HFFc6 (cell line): Measurements from ENCODE around the gene TTC32. TPM values are rescaled to one million over a fixed set of nuclear protein-coding genes. Genes with fewer than 3 reads are reported as not detected.

ENCODE experiments used
- DNase-seq: peaks from one replicate; pipeline ENCODE4 v3.0.0-alpha.2; 2018
- H3K27ac Mint-ChIP-seq: 2 replicates; pipeline ENCODE4 v1.8.0; 2020; ENCODE audit warnings: mild to moderate bottlenecking, mixed read lengths
- H3K27me3 Mint-ChIP-seq: 2 replicates; pipeline ENCODE4 v1.8.0; 2021; ENCODE audit warnings: mild to moderate bottlenecking, moderate library complexity, mixed read lengths; ENCODE audit not compliant: insufficient read depth
- H3K36me3 Mint-ChIP-seq: 2 replicates; pipeline ENCODE4 v1.8.0; 2021; ENCODE audit warnings: low read depth, mixed read lengths
- H3K4me1 Mint-ChIP-seq: 2 replicates; pipeline ENCODE4 v1.8.0; 2020; ENCODE audit warnings: low read depth, mixed read lengths
- H3K4me3 Mint-ChIP-seq: 2 replicates; pipeline ENCODE4 v1.8.0; 2020; ENCODE audit warnings: mild to moderate bottlenecking, moderate library complexity, mixed read lengths
- H3K9me3 Mint-ChIP-seq: 2 replicates; pipeline ENCODE4 v1.8.0; 2020; ENCODE audit warnings: mild to moderate bottlenecking, mixed read lengths
- total RNA-seq, 6 experiments: library from RNA; stranded (reverse); fragmentation: NEBNext Ultra II Directional; extraction: Animal tissue kit (Norgen Biotek cat#: 25700); gene quantifications; 2 replicates in 1 of 6; 3 replicates in 5 of 6; pipeline ENCODE4 v1.2.3, GENCODE V29; 2021
- TF ChIP-seq, protein P1 (sequence below): fragments of 200-600 bp; sonication (generic); IDR thresholded peaks from 2 replicates; pipeline ENCODE4 v1.5.0; 2021; ENCODE audit warnings: antibody characterized with exemption, mild to moderate bottlenecking

TTC32 gene
- total RNA-seq, 6 experiments from 2014 or later, result 3.9 to 5.9 (median 4.8) TPM

DNA sequence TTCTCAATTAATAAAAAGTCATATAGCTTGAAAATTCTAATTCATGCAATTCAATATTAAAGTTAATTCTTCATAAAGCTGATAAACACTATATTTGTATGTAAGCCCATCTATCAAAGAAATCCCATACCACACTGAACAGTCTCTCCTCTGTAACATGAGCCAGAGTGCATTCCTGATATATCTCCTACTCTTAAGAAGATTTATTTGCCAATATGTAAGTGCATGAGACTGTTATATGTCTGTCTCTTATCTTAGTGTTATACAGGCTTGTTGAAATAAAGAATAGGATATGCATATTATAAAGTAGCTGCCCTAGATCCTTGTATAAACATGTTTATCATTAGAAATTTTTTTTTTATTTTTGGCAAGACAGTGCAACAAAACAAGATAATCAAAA, 40.4 kb upstream of the TTC32 start:
- Mint-ChIP-seq H3K27me3 (no peaks in the 10 kb centered on the region), H3K4me1 (peaks cover 3% of the 10 kb centered on the region), H3K27ac (no peak overlapping the region), H3K9me3 (no peaks in the 10 kb centered on the region), H3K36me3 (peaks cover 5% of the 10 kb centered on the region; the same call in 1 of the 2 replicates), H3K4me3 (no peak overlapping the region)
- DNase-seq, result no peak
- TF ChIP-seq, protein P1, sequence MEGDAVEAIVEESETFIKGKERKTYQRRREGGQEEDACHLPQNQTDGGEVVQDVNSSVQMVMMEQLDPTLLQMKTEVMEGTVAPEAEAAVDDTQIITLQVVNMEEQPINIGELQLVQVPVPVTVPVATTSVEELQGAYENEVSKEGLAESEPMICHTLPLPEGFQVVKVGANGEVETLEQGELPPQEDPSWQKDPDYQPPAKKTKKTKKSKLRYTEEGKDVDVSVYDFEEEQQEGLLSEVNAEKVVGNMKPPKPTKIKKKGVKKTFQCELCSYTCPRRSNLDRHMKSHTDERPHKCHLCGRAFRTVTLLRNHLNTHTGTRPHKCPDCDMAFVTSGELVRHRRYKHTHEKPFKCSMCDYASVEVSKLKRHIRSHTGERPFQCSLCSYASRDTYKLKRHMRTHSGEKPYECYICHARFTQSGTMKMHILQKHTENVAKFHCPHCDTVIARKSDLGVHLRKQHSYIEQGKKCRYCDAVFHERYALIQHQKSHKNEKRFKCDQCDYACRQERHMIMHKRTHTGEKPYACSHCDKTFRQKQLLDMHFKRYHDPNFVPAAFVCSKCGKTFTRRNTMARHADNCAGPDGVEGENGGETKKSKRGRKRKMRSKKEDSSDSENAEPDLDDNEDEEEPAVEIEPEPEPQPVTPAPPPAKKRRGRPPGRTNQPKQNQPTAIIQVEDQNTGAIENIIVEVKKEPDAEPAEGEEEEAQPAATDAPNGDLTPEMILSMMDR, result no peak

DNA sequence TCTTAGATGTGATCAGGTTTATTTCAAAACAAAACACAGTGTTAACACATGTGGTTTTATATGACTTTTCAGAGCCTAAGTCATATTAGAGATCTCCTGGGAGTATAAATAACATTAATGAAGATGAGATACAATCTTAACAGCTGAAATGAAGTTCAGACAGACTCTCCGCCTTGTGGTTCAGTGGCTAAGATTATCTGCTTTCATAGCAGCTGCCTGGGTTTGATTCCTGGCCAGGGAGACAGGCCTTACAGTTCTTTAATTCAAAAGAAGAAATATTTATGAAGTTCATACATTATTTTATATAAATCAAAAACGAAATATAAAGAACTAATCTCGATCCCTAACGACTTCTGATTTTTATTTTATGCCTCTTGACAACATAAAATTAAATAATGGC, 35.2 kb upstream of the TTC32 start:
- Mint-ChIP-seq H3K27ac (no peak overlapping the region), H3K27me3 (no peaks in the 10 kb centered on the region), H3K4me1 (peaks cover 16% of the 10 kb centered on the region), H3K4me3 (no peak overlapping the region), H3K9me3 (no peaks in the 10 kb centered on the region), H3K36me3 (peaks cover 9% of the 10 kb centered on the region; the same call in 1 of the 2 replicates)
- TF ChIP-seq, protein P1, result no peak
- DNase-seq, result no peak

DNA sequence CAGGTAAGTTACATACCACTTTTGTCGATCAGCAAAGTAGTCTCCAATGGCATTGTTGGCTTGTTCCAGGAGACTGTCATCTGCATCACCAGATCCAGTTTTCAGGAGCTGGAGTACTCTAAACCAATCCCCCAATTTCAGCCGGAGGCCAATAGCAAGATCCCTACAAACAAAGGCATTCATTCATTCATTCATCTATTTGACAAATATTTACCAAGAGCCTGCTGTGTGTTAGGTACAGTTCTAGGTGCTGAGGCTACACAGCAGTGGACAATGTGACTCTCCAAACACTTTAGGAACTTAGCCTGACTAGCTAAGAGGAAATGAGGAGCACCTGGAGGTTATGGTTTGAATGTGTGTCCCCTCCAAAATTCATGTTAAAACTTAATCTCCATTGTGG, 34.4 kb upstream of the TTC32 start:
- TF ChIP-seq, protein P1, result no peak
- peaks cover 9% of the 10 kb centered on the region; the same call in 1 of the 2 replicates for H3K36me3 Mint-ChIP-seq
- no peak overlapping the region for H3K4me3 Mint-ChIP-seq
- no peak overlapping the region for H3K27ac Mint-ChIP-seq
- peaks cover 16% of the 10 kb centered on the region for H3K4me1 Mint-ChIP-seq
- no peaks in the 10 kb centered on the region for H3K9me3 Mint-ChIP-seq
- no peak for DNase-seq
- H3K27me3 Mint-ChIP-seq, result no peaks in the 10 kb centered on the region

DNA sequence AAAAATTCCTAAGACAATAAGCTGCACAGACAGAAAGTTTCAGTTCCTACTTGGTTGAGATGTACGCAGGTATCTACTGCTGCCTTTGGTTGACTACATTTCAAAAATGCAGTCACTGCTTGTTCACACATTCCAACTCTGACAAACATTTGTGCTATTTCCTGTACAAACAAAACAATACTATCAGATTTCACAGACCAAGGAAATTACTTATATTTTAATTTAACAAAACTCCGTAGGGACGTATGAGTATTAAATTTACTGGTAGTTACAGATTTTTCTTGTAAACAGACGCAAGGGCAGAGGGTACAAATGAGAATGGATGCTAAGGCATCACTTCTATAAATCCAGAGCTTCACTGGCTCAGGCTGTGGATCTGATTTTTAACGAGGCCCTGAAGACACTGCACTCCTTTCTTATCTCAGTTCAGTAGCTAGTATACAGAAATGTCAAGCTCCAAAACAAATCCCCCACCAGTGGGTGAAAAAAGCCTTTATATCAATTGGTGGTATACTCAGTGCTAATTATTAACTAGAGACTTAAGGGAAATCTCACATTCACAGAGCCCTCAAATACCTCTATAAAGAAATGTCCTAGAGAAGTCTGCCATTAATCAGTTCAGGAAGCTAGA, 31.7 kb upstream of the TTC32 start:
- TF ChIP-seq, protein P1, result no peak
- DNase-seq, result peak; percentile 60
- peaks cover 19% of the 10 kb centered on the region for H3K36me3 Mint-ChIP-seq
- peaks cover 16% of the 10 kb centered on the region for H3K4me1 Mint-ChIP-seq
- peak overlapping the region; percentile 70 for H3K4me3 Mint-ChIP-seq
- peaks cover 5% of the 10 kb centered on the region for H3K9me3 Mint-ChIP-seq
- peak overlapping the region; percentile 79 for H3K27ac Mint-ChIP-seq
- H3K27me3 Mint-ChIP-seq, result no peaks in the 10 kb centered on the region

DNA sequence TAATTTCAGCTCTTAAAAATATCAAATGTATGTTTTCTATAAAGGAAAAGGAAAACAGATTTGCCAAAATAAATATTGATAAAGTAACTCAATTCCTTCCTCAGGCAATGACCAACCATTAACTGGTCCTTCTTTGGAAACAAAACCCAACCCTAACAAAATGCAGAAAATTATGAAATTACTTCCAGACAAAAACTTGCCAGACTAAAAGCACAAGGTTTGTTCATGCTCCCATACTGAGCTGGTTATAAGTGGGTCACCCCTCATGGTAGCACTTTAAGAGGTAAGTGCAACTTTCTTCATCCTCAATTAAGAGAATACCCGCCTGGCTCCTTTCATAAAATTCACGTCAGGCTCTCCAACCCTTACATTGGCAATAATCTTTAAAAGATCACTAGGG, 31.1 kb upstream of the TTC32 start:
- no peak for DNase-seq
- no peaks in the 10 kb centered on the region for H3K27me3 Mint-ChIP-seq
- TF ChIP-seq, protein P1, result no peak
- H3K4me3 Mint-ChIP-seq, result peak overlapping the region; percentile 70
- peaks cover 24% of the 10 kb centered on the region for H3K36me3 Mint-ChIP-seq
- peak overlapping the region; percentile 79 for H3K27ac Mint-ChIP-seq
- peaks cover 8% of the 10 kb centered on the region for H3K9me3 Mint-ChIP-seq
- peaks cover 16% of the 10 kb centered on the region for H3K4me1 Mint-ChIP-seq
